Adipocyte (in vitro differentiated cells): Measurements from ENCODE around the gene KRT33A.
"Not testable (repeated sequence)": the region's sequence is repeated elsewhere in the genome, so short reads cannot be mapped to it uniquely, and the experiment has no call there.

Experiments used
- DNase-seq: peaks from one replicate; pipeline ENCODE4 v3.0.0-alpha.2; 2015; ENCODE audit warnings: low read depth
- H3K27me3 ChIP-seq: replicated peaks from 2 replicates; pipeline ENCODE4 v1.7.0; 2013; ENCODE audit warnings: mild to moderate bottlenecking, low read length, moderate library complexity; ENCODE audit not compliant: control insufficient read depth, insufficient read depth
- H3K36me3 ChIP-seq: 2 replicates; pipeline ENCODE4 v1.7.0; 2013; ENCODE audit warnings: low read length, mild to moderate bottlenecking, moderate library complexity; ENCODE audit not compliant: control insufficient read depth, insufficient read depth, severe bottlenecking
- H3K4me1 ChIP-seq: 2 replicates; pipeline ENCODE4 v1.7.0; 2013; ENCODE audit warnings: mild to moderate bottlenecking, low read length, moderate library complexity; ENCODE audit not compliant: control insufficient read depth, insufficient read depth
- H3K4me3 ChIP-seq: 2 replicates; pipeline ENCODE4 v1.7.0; 2013; ENCODE audit warnings: mild to moderate bottlenecking, low read length, moderate library complexity
- H3K9ac ChIP-seq: 2 replicates; pipeline ENCODE4 v1.7.0; 2013; ENCODE audit warnings: mild to moderate bottlenecking, low read length, moderate library complexity
- H3K9me3 ChIP-seq: 2 replicates; pipeline ENCODE4 v1.7.0; 2013; ENCODE audit warnings: mild to moderate bottlenecking, low read length, moderate library complexity; ENCODE audit not compliant: control insufficient read depth

The KRT33A gene

GRCh38 chr17:41363881-41364280 is 13.3 kb upstream of the KRT33A start:
- no peaks in the 10 kb centered on the region for H3K27me3 ChIP-seq
- H3K36me3 ChIP-seq = no peaks in the 10 kb centered on the region
- no peak overlapping the region for H3K4me3 ChIP-seq
- no peaks in the 10 kb centered on the region for H3K9me3 ChIP-seq
- H3K4me1 ChIP-seq = peaks cover 12% of the 10 kb centered on the region
- H3K9ac ChIP-seq = no peak overlapping the region
- DNase-seq = no peak

GRCh38 chr17:41360296-41360995 is 9.8 kb upstream of the KRT33A start:
- no peak overlapping the region for H3K9ac ChIP-seq
- H3K4me1 ChIP-seq = no peaks in the 10 kb centered on the region
- H3K4me3 ChIP-seq = no peak overlapping the region
- H3K36me3 ChIP-seq = no peaks in the 10 kb centered on the region
- peak; percentile 21 for DNase-seq
- H3K9me3 ChIP-seq = peaks cover 11% of the 10 kb centered on the region
- no peaks in the 10 kb centered on the region for H3K27me3 ChIP-seq

- Histone ChIP-seq H3K4me1 (no peaks in the 10 kb centered on the region), H3K9me3 (peaks cover 11% of the 10 kb centered on the region), H3K4me3 (no peak overlapping the region), H3K36me3 (no peaks in the 10 kb centered on the region), H3K9ac (no peak overlapping the region), H3K27me3 (peaks cover 9% of the 10 kb centered on the region)
- DNase-seq = no peak
Measured at GRCh38 chr17:41354536-41354935, 3.9 kb upstream of the KRT33A start.

- H3K27me3 ChIP-seq = peaks cover 9% of the 10 kb centered on the region
- H3K4me3 ChIP-seq = no peak overlapping the region
- no peaks in the 10 kb centered on the region for H3K36me3 ChIP-seq
- DNase-seq = no peak
- H3K9ac ChIP-seq = no peak overlapping the region
- H3K4me1 ChIP-seq = no peaks in the 10 kb centered on the region
- peaks cover 11% of the 10 kb centered on the region for H3K9me3 ChIP-seq
Measured at GRCh38 chr17:41352597-41353366, 2.2 kb upstream of the KRT33A start.

- Histone ChIP-seq H3K36me3 (no peaks in the 10 kb centered on the region), H3K9me3 (peaks cover 6% of the 10 kb centered on the region), H3K9ac (no peak overlapping the region), H3K4me1 (no peaks in the 10 kb centered on the region), H3K4me3 (no peak overlapping the region), H3K27me3 (peaks cover 14% of the 10 kb centered on the region)
- no peak for DNase-seq
Measured at GRCh38 chr17:41351177-41351576, 549 bp upstream of the KRT33A start.

GRCh38 chr17:41347869-41348760 is 2.5 kb downstream of the KRT33A start:
- Histone ChIP-seq H3K9ac (no peak overlapping the region), H3K4me3 (no peak overlapping the region), H3K27me3 (peaks cover 20% of the 10 kb centered on the region), H3K4me1 (no peaks in the 10 kb centered on the region), H3K9me3 (peaks cover 9% of the 10 kb centered on the region), H3K36me3 (no peaks in the 10 kb centered on the region)
- DNase-seq = no peak

GRCh38 chr17:41346421-41346820 is 4.2 kb downstream of the KRT33A start:
- Histone ChIP-seq H3K9me3 (peaks cover 25% of the 10 kb centered on the region), H3K27me3 (peaks cover 17% of the 10 kb centered on the region)
- H3K36me3 ChIP-seq, H3K9ac ChIP-seq, H3K4me3 ChIP-seq, H3K4me1 ChIP-seq, DNase-seq: not testable (repeated sequence)

GRCh38 chr17:41345992-41346391 is 4.6 kb downstream of the KRT33A start:
- DNase-seq = no peak
- Histone ChIP-seq H3K27me3 (peaks cover 13% of the 10 kb centered on the region), H3K4me3 (no peak overlapping the region), H3K4me1 (no peaks in the 10 kb centered on the region), H3K36me3 (no peaks in the 10 kb centered on the region), H3K9me3 (peaks cover 26% of the 10 kb centered on the region), H3K9ac (no peak overlapping the region)

GRCh38 chr17:41343029-41343428 is 7.6 kb downstream of the KRT33A start:
- Histone ChIP-seq H3K4me3 (no peak overlapping the region), H3K4me1 (peaks cover 5% of the 10 kb centered on the region), H3K36me3 (no peaks in the 10 kb centered on the region), H3K9me3 (peaks cover 26% of the 10 kb centered on the region), H3K9ac (no peak overlapping the region), H3K27me3 (peaks cover 19% of the 10 kb centered on the region)
- no peak for DNase-seq

- no peak for DNase-seq
- Histone ChIP-seq H3K9me3 (peaks cover 26% of the 10 kb centered on the region), H3K36me3 (no peaks in the 10 kb centered on the region), H3K4me3 (no peak overlapping the region), H3K4me1 (peaks cover 5% of the 10 kb centered on the region), H3K27me3 (peaks cover 14% of the 10 kb centered on the region), H3K9ac (no peak overlapping the region)
Measured at GRCh38 chr17:41340934-41341861, 9.4 kb downstream of the KRT33A start.
